Head of caudate nucleus (tissue), 42 donors: ENCODE measurements around the gene SNX21.

ENCODE experiments used
- DNase-seq, 42 donors: peaks; one replicate each; pipeline versions ENCODE4 v3.0.0 to v3.0.0-alpha.2; 2020 to 2021; ENCODE audit warnings: mixed read lengths in 7 of 42
- intact Hi-C: fragments of 100-400 bp; cut with DNase I; formaldehyde crosslinking; loops from one replicate; pipeline ENCODE4 v1.15.0; 2022

The SNX21 gene

DNA sequence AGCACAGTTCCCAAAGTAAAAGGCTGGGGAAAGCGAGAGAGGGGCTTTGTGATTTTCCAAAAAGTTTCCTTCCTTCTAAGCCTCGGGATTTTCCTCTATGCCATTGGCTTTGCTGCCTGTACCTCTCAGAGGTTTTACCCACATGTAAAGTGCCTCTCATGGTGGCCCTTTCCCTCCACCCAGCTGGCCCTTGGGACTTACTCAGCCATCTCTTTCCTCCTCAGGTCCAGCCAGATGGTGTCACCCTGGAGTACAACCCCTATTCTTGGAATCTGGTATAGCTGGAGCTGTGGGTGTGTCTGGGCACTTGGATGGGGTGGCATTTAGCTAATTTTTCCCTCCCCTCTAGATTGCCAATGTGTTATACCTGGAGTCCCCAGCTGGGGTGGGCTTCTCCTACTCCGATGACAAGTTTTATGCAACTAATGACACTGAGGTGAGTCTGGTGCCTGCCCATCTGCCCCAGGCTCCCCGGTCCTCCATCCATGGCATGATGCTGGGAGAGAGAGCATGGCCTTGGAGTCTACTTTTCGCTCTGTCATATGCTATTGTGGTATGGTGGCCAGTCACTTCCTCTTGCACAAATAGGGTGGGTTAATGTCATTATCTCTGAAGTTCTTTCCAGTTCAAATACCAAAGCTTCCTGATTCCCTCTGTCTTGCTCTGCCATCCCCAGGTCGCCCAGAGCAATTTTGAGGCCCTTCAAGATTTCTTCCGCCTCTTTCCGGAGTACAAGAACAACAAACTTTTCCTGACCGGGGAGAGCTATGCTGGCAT lies 58.6 kb downstream of the SNX21 start:
- DNase-seq = peak in 10 of 42 donors; percentile 12 to 63 (median 32)
- intact Hi-C loops = no loop called here
